GM13977 (cell line): ENCODE data around the gene GABARAPL1.

Experiments
- DNase-seq: peaks from one replicate; pipeline ENCODE4 v3.0.0; 2012; ENCODE audit warnings: low spot score
- CTCF ChIP-seq: IDR thresholded peaks from 2 replicates; pipeline ENCODE4 v1.5.1; 2012; ENCODE audit warnings: mild to moderate bottlenecking, control low read depth; ENCODE audit not compliant: insufficient read depth; ENCODE audit errors: extremely low read depth, missing control alignments
- in situ Hi-C: fragments of 300-500 bp; cut with MboI; formaldehyde crosslinking; loops from one replicate; pipeline ENCODE4 v1.12.0; 2022; ENCODE audit warnings: low sequenced_read_pairs, low pct_unique_long_range_greater_than_20kb, mixed read lengths, inconsistent platforms; ENCODE audit not compliant: unreplicated experiment

GABARAPL1 gene

GRCh38 chr12:10241290-10241689 lies 28.6 kb downstream of the GABARAPL1 start:
- no peak for TF ChIP-seq CTCF
- DNase-seq = no peak
- in situ Hi-C loops = loop anchor here (25.0 kb wide), 1 partner anchor 1246 kb away; no protein-coding TSS in a partner anchor

- in situ Hi-C loops = loop anchor here (25.0 kb wide), 1 partner anchor 1246 kb away; no protein-coding TSS in a partner anchor
- no peak for DNase-seq
- no peak for TF ChIP-seq CTCF
These were observed 29.1 kb downstream of the GABARAPL1 start for GRCh38 chr12:10241727-10242126.

GRCh38 chr12:10242539-10242938 lies 29.9 kb downstream of the GABARAPL1 start:
- in situ Hi-C loops = loop anchor here (25.0 kb wide), 1 partner anchor 1245 kb away; no protein-coding TSS in a partner anchor
- no peak for DNase-seq
- no peak for TF ChIP-seq CTCF

GRCh38 chr12:10243818-10244520 lies 31.3 kb downstream of the GABARAPL1 start:
- in situ Hi-C loops = loop anchor here (25.0 kb wide), 1 partner anchor 1243 kb away; no protein-coding TSS in a partner anchor
- peak; percentile 40 for DNase-seq
- TF ChIP-seq CTCF = no peak

GRCh38 chr12:10247436-10248058 lies 34.9 kb downstream of the GABARAPL1 start:
- DNase-seq = no peak
- in situ Hi-C loops = loop anchor here (25.0 kb wide), 1 partner anchor 1240 kb away; no protein-coding TSS in a partner anchor

More at GRCh38 chr12:10247436-10248058, 34.9 kb downstream of the GABARAPL1 start:
- TF ChIP-seq CTCF = no peak
